ENCODE results near the gene RANBP1.
"Not testable (repeated sequence)": the region's sequence is repeated elsewhere in the genome, so short reads cannot be mapped to it uniquely, and the experiment has no call there.

The RANBP1 gene

DNA sequence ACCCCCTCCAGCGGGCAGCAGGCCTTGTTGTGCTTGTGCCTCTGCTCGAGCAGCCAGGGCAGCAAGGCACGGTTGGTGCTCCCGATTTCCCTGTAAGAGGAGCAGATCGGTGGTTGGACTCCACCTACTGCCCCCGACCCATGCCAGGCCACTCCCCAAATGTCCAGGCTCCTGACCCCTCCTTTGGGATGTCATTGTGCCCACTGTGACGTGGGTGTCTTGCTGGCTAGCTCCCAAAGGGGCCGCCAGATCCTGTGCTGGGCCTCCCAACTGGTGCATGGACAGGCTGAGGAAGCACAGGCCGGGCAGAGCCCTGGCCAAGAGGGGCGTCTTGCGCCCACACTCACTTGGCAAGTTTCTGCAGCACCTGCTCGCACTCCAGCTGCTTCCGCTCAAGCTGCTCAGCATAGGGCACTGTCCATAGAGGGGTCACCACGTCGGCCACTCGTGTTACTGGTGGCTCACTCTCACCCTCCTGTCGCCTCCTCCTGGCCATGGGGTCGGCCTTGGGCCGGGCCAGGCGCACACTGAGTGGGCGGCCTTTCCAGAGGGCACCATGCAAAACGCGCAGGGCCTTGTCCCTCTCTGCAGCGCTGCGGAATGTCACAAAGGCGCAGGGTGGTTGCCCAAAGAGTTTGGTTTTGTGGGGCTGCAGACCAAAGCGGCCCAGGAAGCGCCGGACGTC lies at the start of gene RANBP1:
RANBP1 (plus strand) TSS at position 414 of the 685 bp plus-strand sequence; CDS start at position 495, 81 bp downstream.
- no peak for DNase-seq

- DNase-seq: no peak
These were observed 49.1 kb upstream of the RANBP1 start for GRCh38 chr22:20066617-20067383.

- not testable (repeated sequence) for DNase-seq
These were observed 48.6 kb upstream of the RANBP1 start for GRCh38 chr22:20067384-20067682.

DNA sequence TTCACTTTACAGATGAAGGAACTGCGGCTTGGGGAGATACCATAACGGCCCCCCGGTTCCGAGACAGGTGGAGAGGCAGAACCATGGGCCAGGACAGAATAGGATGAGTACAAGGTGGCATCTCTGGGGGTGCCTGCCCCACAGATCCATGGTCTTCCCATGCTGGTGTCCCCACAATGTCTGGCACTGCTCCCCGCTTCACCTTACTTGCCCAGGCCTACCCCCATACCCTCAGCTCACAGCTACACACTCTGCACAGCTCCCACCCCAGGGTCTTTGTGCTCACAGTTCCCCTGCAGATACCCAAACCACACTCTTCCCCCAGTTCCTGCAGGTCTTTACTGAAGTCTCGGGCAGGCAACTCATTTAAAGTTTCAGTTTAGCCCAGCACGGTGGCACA lies 47.3 kb upstream of the RANBP1 start:
- DNase-seq: no peak

GRCh38 chr22:20069331-20070042 lies 46.4 kb upstream of the RANBP1 start:
- DNase-seq: no peak

DNA sequence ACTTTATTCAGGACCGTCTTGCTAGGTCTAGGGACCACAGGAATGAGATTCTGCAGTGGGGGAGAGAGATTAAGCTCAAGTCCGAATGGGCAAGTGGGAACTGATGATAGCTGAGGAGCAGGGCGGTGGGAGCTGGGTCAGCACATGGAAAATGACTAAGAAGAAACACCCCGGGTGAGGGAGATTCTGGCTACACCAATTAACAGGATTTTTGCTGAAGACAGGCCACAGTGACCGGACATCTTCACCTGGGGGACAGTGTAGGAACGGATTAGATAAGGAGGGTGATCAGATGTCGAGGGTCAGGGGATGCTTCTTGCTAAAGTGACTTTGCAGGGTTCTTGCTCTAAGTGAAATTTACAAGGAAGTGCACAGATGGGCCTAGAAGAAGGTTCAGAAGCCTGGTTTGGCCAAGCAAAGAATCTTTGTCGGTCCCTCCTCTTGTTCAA lies 44.4 kb upstream of the RANBP1 start:
- DNase-seq: no peak

DNA sequence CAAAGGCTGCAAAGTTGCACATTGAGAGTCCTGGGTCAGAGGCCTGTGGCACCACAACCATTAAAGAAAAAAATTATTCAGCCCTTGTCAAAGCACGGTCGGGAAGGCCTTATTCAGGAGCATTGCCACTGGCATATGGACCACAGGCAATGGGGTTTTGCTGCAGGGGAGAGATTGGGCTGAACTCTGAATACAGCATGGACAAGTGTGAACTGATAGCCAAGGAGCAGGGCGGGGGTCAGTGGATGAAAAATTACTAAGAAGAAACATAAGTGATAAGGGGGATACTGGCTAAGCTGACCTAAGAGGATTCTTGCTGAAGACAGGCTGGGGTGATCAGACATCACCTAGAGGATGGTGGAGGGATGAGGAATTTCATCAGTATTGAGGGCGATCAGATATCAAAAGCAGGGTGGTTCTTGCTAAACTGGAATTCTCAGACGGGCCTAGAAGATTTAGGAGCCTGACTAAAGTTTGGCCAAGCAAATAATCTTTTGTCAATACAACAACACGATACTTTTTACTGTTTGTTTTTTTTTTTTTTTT lies 39.2 kb upstream of the RANBP1 start:
- no peak for DNase-seq

DNA sequence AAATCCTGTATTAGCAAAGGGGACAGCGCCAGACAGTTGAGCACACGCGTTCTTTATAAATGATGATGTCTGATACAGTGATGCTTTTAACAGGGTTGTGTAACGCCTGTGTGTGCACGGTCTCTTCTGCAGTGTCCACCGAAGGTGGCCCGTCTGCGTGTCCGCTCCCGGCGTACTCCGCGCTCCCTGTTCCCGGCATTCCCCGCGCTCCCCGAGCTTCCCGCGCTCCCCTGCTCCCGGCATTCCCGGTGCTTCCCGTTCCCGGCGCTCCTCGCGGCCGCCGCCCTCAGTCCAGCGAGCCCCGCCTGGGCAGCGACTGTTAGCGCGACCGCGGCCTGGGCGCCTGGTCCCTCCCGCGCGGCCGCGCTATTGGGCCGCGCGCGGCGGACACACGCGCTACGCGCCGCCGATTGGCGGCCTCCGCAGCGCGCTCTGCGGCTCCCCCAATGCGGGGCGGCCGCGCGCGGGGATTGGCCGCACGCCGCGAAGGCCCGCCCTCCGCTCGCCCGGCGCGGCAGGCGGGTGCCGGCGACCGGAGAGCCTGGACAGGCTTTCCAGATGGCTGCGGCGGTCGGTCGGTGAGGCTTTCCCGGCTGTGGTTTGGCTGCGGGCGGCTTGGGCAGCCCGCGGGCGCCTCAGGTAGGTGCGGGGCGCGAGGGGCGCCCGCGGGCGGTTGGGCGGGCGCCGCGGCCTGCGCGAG lies 36.0 kb upstream of the RANBP1 start, which contains the start of gene DGCR8:
DGCR8 (plus strand) TSS at position 497 of the 700 bp plus-strand sequence. CDS start 5,723 bp downstream, outside the sequence.
- peak; percentile 85 to 87 for DNase-seq

DNA sequence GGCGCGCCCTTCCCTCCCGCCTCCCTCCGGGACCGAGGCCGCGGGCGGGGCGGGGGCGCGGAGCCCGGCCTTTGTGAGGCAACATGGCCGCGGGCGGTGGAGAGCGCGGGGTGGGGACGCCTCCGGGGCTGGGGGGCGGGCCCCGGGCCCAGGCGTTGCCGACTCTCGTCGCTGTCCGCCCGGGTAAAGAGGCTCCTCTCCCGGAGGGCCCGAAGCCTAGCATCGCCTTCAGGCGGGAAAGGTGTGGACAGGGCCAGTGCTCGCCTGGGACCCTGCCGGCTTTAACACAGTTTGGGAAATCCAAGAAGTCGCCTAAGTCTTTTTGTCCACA lies 35.5 kb upstream of the RANBP1 start:
- peak; percentile 39 to 60 for DNase-seq

DNA sequence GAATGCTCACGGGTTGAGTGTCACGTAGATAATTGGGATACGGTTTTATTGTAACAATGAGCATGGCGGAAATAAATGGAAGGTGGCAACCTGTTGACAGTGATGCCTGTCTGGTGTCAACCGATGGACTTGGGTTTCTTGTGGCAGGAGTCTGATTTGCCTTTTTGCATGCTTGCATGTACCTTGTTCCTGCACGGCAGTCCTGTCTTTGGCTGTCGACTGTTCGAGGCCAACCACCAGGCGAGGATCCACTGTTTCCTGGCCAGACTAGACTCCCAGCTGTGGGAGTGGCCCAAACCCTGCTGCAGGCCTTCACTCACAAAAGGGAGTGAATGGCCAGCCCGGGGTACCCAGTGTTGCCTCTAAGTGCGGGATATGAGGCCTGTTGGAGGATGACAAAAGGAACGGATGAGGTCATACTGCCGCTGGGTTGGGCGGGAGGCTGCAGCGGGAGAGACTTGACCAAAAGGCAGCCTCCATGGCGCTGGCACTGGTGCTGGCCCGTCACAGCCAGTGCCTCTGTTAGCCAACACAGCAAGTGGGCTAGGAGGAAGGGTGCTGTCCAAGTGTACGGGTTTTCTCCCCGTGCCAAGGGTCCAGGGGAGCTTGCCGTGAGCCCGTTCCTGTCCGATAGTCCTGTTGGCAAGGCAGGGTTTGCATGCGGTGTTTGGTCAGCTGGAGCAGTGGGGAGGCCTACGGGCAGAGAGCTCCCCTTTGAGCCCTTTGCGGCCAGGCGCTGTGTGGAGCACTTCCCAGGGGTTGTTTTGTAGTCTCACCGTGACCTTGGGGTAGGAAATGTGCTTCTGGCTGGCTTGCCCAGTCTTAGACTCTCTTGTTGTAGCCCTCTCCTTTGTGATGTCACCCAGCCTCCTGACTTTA lies 34.9 kb upstream of the RANBP1 start:
- DNase-seq: peak; percentile 7 to 11

GRCh38 chr22:20083157-20083890 lies 32.6 kb upstream of the RANBP1 start:
- no peak for DNase-seq

DNA sequence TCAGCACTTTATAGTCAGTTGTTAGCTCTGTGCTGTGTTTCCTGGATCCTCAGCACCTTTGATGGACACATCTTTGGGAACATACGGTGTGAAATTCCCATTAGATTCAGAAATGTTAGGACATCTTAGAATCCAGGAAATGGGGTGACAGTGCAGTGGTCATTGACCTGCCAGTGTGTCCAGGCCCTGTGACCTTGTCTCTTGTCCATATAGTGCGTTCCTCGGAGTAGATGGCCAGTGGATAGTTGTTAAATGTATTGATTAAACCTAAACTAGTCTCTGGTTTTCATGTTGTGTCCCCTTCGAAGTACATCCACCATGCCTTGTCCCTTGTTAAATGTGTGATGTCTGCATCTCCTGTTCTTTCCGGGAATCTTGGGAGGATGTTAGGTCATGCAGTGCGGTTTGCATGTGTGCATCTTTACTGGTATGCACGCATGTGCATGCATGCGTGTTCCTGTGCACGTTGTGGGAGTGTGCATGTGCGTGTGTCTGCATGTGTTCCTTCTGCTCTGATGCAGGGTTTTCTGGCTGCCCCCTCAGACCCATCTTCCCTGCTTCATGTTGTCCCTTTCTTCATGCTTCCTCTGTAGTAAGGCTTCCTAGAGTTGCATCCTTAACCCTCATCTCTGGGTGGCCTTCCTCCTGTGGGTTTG lies 31.9 kb upstream of the RANBP1 start:
- no peak for DNase-seq

GRCh38 chr22:20084547-20085413 lies 31.1 kb upstream of the RANBP1 start:
- peak in 1 of 2 donors; percentile 6 for DNase-seq

DNA sequence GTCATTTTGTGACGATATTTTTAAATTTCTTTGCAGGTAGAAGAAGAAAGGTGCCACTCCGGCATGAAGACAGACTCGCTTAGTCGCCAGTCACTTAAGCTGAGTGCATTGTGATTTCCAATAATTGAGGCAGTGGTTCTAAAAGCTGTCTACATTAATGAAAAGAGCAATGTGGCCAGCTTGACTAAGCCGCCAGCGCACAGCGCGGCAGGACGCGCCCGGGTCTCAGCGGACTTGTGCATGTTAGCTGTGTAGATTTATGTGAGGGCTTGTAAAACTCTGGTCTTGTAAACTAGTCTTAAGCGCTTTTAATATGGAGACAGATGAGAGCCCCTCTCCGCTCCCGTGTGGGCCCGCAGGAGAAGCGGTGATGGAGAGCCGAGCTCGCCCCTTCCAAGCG lies 30.3 kb upstream of the RANBP1 start:
- DNase-seq: no peak

DNA sequence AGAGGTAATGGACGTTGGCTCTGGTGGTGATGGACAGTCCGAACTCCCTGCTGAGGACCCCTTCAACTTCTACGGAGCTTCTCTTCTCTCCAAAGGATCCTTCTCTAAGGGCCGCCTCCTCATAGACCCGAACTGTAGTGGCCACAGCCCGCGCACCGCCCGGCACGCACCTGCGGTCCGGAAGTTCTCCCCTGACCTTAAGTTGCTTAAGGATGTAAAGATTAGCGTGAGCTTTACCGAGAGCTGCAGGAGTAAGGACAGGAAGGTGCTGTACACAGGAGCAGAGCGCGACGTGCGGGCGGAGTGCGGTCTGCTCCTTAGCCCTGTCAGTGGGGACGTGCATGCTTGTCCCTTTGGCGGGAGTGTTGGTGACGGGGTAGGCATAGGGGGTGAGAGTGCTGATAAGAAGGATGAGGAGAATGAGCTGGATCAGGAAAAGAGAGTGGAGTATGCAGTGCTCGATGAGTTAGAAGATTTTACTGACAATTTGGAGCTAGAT lies 29.8 kb upstream of the RANBP1 start:
- no peak for DNase-seq

DNA sequence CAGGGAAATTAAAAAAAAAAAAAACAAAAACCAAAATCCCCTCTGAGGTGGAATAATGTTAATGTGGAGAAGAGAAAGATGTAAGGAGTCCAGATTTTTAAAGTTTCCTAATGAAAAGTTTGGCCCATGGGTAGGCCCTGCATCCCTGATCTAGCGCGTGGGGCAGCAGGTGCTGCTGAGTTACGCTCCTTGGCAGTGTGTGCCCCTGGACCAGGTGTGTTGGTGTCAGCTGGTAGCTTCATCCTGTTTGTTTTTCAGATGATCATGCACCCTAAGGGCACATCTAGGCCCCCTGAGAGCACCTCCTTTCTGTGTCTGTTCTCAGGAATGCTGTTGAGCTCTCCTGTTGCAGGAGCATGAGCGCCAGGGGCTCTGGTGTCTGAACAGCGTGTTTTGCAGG lies 29.1 kb upstream of the RANBP1 start:
- no peak for DNase-seq

DNA sequence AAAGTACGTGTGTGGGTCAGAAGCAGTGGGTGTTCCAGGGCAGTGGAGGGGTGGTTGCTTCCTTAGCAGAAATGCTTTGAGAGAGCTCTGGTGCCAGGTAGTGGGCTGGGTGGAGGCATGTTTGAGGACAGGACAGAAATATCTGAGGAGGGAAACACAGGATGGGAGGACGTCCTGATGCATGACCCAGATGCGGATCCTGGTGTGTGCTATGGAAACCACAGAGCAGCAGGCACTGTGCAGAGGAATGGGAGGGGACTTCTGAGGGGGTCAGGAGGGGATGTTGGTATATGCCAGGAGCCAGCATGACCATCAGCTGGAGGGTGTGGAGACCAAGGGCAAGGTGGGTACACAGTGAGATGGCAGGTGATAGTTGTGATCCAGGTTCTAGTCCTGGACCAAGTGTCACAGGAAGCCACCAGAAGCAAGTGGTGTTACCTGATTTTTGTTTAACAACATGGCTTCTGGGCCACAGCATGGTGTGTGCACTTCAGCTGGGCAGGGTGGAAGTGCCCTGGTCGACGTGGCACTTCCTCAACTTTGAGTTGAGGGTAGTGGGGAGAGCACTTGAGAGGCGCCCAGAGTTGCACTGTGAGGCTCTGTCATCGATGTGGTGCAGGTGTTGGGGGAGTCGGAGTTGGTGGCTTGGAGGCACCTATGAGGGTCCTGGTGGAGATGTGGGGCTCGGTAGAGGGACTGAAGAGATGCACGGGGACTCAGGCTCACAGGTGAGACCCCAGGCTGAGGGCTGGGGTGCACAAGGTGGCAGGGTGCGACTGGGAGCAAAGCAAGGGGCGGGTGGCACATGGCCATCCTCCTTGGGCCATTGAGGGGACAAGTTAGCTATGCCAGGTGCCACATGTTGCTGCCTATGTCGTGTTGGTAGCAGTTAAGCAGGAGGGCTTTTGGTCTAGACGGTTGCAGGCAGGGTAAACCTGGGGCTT lies 28.3 kb upstream of the RANBP1 start:
- no peak for DNase-seq

DNA sequence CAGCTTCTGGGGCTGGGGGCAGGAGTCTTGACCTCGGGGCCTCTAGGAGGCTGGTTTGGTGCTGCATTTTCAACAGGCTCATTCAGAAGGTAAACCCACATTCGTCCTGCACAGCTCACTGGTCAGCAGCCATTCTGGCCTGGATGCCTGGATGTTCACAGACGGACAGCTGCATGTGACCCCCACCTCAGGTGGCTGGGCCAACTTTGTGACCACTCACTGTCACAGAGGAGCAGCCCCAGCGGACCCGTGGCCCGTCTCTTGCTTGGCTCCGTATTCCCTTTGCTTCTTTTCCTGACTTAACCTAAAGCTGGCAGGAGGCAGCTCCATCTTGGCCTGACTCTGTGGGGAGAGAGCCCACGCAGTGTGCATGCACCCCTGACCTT lies 27.6 kb upstream of the RANBP1 start:
- DNase-seq: no peak
